ENCODE data around the gene SPP1.

Gene SPP1

DNA sequence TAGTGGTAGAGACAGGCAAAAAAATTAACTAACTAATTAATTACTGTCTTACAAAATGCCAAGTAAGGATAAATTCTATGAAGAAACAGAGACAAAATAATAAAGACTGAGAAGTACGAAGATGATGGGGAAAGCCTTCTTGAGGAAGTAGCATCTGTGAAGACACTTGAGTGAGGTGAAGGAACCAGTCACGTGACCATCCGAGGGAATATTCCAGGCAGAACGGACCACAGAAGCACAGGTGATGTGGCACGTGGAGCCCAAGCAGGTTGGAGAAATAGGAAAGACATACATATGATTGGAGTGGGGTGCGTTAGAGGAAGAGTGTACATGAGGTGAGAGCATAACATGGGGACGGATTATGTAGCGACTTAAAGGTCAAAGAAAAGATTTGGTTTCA, 30.5 kb upstream of the SPP1 start:
- TF ChIP-seq, protein P1, sequence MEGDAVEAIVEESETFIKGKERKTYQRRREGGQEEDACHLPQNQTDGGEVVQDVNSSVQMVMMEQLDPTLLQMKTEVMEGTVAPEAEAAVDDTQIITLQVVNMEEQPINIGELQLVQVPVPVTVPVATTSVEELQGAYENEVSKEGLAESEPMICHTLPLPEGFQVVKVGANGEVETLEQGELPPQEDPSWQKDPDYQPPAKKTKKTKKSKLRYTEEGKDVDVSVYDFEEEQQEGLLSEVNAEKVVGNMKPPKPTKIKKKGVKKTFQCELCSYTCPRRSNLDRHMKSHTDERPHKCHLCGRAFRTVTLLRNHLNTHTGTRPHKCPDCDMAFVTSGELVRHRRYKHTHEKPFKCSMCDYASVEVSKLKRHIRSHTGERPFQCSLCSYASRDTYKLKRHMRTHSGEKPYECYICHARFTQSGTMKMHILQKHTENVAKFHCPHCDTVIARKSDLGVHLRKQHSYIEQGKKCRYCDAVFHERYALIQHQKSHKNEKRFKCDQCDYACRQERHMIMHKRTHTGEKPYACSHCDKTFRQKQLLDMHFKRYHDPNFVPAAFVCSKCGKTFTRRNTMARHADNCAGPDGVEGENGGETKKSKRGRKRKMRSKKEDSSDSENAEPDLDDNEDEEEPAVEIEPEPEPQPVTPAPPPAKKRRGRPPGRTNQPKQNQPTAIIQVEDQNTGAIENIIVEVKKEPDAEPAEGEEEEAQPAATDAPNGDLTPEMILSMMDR (conservative IDR thresholded peaks at IDR 0.05): no peak
- no peak for TF ChIP-seq ZFX (IDR thresholded peaks at IDR 0.05)
- no peak overlapping the region for H3K27ac ChIP-seq

DNA sequence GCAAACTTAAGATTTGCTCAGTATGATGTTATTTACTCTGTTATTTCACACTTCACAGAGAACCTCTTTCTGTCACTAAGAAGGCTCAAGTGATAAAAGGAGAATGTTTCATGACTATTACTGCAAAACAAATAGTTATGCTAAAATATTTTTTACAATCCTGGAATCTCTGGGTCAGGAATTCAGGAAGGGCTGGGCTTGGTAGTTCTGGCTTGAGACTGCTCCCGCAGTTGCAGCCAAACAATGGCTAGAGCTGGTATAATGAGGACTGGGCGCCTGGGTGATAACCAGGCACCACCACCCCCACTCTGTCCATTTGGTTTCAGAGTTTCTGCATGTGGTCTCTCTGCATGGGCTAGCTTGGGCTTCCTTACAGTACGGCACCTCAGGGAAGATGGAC, 28.7 kb upstream of the SPP1 start:
- TF ChIP-seq, protein P1 (conservative IDR thresholded peaks at IDR 0.05): no peak
- TF ChIP-seq ZFX (IDR thresholded peaks at IDR 0.05): no peak

DNA sequence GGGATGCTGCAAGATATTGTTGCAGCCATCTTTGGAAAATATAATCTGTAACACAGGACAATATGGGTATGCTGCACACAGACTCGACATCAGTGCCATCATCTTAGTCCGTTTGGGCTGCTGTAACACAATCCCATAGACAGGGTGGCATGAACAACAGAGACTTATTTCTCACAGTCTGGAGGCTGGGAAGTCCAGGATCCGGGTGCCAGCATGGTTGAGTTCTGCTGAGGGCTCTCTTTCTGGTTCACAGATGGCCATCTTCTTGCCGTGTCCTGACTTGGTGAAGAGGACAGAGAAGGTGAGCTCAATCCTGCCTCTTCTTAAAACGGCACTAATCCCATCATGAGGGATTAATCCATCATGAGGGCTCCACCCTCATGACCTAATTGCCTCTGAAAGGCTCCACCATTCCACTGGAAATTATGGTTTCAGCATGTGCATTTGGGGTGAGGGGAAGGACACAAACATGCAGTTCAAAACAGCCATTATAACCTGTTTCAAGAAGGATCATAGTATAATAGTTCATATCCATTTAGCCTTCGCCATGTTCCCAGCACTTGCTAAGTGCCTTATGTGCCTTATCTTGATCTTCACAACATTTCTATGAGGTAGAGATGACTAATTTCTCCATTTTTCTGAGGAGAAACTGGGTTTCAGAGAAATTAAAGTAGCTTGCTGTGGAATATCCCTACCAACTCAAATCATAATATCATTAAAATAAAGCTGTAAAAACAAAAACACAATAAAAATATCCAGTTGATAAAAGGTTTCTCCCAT, 27.9 kb upstream of the SPP1 start:
- TF ChIP-seq ZFX (IDR thresholded peaks at IDR 0.05): no peak
- TF ChIP-seq, protein P1 (conservative IDR thresholded peaks at IDR 0.05): no peak
- H3K27ac ChIP-seq: no peak overlapping the region

More for the DNA sequence above, 28.7 kb upstream of the SPP1 start:
- H3K27ac ChIP-seq: no peak overlapping the region

DNA sequence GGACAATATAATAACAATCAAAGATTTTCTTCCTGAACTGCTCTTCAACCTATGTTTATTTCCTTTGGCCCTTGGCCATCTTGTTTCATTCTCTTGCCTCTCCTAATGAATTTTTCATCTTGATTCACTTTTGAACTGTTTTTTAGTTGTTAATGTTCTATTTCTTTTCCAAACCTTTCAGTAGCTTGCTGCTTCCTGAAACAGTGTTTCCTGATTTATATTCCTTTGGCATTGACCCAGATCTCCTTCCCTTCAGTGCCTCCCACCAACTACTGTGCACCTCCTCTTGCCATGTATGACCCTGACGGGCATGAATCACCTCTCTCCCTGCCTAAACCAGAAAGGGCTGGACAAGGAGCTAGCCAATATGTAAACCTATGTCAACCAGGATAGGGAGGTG, 25.6 kb upstream of the SPP1 start:
- no peak for TF ChIP-seq ZFX (IDR thresholded peaks at IDR 0.05)
- TF ChIP-seq, protein P1 (conservative IDR thresholded peaks at IDR 0.05): no peak
- H3K27ac ChIP-seq: no peak overlapping the region

DNA sequence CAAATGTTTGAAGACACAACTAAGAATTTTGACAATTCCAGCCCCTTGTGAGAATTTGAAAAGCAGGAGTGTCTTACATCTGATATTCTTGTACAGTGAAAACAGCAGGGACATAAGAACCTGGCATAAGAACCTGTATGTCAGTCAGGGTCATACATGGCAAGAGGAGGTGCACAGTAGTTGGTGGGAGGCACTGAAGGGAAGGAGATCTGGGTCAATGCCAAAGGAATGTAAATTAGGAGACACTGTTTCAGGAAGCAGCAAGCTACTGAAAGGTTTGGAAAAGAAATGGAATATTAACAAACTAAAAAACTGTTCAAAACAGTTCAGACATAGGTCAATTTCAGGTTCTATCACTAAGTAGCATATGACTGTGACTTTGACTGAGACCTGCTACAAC, 25.0 kb upstream of the SPP1 start:
- no peak overlapping the region for H3K27ac ChIP-seq
- no peak for TF ChIP-seq ZFX (IDR thresholded peaks at IDR 0.05)
- TF ChIP-seq, protein P1 (conservative IDR thresholded peaks at IDR 0.05): no peak

DNA sequence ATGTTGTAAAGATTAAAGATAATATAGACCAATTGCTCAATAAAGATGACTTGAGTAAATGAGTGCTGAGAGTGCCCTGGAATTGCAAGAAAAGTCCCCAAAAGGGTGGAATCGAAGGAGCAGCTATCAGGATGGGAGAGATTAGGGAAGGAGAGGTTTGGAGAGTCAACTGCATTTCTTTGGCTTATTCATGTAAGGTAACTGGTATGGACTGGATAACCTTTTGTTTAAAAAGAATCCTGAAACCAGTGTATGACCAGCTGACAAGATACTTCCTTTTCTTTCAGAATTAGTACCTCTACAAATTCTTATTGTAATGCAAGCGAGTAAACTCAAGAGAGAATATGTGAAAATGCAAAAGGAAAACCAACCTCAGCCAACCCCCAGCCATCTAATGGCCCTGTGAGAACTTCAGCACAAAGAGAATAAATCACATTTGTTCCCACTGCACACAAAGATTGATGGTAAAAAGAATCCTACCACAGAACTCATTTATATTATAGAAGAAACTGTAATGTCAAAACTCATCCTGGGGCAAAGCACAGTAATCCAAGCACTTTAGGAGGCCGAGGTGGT, 24.5 kb upstream of the SPP1 start:
- no peak overlapping the region for H3K27ac ChIP-seq
- TF ChIP-seq ZFX (IDR thresholded peaks at IDR 0.05): no peak
- TF ChIP-seq, protein P1 (conservative IDR thresholded peaks at IDR 0.05): no peak

DNA sequence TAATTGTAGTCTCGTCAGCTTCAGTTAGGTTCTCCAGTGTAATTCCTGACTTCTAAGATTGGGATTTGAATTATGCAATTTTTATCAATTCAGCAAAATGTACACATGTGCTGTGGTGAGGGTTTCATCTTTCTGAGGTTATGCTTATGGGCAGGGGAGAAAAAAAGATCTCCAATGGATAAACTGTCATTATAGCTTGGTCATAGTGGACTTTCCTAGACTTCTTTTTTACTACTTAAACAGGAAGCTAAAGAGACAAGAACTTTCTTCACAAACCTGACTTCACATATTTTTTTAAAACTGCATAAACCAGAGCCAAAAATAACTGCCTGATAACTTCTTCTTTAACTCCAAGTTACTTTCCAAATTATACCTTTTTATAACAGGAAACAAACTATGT, 21.7 kb upstream of the SPP1 start:
- TF ChIP-seq, protein P1 (conservative IDR thresholded peaks at IDR 0.05): no peak
- no peak for TF ChIP-seq ZFX (IDR thresholded peaks at IDR 0.05)
- no peak overlapping the region for H3K27ac ChIP-seq

Measured in C4-2B (cell line).